Activated CD4-positive, alpha-beta T cell treated with anti-CD3 and anti-CD28 coated beads, Interleukin-2, amount 50 U/mL, for 16 hours (primary cell): ENCODE data around the gene MCUB.
A peak's percentile ranks its signal among the peaks of the same experiment; 100 is the strongest.

Experiments
- DNase-seq: peaks from one replicate; pipeline ENCODE4 v3.0.0-alpha.2; 2020

Gene MCUB

GRCh38 chr4:109684727-109685126, 124.7 kb downstream of the MCUB start:
- no peak for DNase-seq

- no peak for DNase-seq
These were observed 130.8 kb downstream of the MCUB start for GRCh38 chr4:109690690-109691410.

DNA sequence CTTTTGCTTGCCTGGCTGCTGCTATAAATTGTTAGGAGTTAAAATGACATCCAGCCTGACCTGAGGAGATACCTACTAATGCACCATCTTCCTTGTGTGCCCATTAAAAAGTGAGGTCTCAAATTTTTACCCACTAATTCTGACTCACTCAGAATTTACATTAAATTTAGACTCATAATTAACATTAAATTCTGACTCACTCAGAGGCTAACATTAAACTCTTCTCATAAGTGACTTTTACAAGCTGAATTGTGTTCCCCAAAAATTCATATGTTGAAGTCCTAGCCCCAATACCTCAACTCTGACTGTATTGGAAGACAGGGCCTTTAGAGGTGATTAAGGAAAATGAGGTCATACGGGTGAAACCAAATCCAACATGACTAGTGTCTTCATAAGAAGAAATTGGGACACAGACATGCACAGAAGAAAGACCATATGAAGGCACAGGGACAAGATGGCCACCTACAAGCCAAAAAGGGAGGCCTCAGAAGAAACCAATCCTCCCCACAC, 131.4 kb downstream of the MCUB start:
- DNase-seq = no peak

DNA sequence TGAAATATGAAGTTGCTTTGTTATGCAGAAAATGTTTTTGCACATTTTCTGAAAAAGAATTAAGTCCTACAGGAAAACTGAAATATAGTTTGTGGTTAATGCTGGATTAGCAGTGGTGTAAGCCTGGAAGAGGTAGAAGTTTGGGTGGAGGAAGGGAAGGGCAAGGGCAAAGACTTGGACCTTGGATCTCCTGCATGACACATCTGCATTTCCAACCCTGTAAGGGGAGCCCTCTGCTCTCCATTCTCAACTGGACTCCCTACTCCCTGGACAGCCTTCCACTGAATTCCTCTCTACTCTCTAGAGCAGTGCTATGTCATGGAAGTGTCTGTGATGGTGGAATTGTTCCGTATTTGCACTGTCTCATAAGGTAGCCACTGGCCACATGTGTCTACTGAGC, 138.6 kb downstream of the MCUB start:
- no peak for DNase-seq

- DNase-seq = no peak
These were observed 139.6 kb downstream of the MCUB start for GRCh38 chr4:109699553-109700225.

GRCh38 chr4:109701566-109702410, 141.7 kb downstream of the MCUB start:
- DNase-seq = no peak

- DNase-seq = peak; percentile 74
These were observed 143.1 kb downstream of the MCUB start, which contains the start of gene CASP6 for GRCh38 chr4:109702950-109703663. Gene CASP6 (minus strand): TSS chr4:109703445. CDS start chr4:109703395, 50 bp downstream.

DNA sequence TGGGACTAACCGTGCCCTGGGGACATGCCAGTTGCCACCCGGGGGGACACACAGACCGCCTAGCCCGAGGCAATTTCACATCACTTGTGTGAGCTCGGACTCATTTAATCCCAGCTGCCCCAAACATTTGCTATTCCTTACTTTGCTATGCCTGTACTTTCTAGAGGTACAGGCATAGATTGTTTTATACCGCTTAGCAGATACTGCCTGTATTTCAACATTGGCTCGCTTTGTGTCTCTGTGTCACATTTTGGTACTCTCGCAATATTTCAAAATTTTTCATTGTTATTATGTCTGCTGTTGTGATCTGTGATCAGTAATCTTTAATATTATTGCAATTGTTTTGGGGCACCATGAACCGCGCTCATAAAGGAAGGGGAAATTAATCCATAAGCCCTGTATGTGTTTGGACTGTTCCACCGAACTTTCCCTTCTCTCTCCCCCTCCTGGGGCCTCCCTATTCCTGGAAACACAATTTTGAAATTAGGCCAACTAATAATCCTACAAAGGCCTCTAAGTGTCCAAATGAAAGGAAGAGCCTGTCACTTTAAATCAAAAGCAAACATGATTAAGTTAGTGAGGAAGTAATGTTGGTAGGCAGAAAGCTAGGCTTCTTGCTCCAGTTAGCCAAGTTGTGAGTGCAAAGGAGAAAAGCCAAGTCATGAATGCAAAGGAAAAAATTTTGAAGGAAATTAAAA, 143.8 kb downstream of the MCUB start:
- no peak for DNase-seq

DNA sequence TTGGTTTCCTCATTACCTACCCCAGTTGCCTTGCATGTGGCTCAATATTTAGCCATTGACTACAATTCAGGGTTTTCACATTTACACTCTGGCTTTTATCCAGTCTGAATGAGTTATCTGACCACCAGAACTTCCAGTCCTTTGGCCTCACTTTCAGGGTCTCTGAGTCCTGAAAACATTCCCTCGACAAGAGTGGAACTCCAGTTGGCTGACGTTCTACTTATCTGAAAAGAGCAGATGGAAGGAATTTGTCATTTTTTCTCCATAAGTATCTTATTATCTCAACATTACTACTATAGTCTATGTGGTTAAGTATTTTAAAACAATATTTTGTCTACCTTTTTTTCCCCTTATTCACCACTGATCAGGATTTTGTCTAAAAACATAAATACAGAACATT, 148.4 kb downstream of the MCUB start:
- no peak for DNase-seq

GRCh38 chr4:109708990-109709389, 148.9 kb downstream of the MCUB start:
- no peak for DNase-seq

DNA sequence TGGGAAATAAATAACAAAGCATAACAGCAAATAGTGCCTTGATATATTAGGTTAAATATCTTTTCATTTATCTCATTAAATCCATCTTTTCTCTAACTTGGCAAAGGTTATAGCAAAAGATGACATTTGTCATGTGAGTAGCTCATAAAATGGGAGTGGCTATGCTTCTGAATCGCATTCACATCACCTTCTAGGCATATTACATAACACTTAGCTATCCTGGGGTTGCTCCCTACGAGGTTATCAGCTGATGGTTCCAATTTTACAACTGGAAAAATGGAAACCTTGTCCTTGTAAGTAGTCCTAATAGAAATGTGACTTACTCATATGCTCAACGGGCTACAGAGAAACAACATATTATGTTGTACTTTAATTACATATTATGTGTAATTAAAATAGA, 153.5 kb downstream of the MCUB start:
- DNase-seq = no peak

- no peak for DNase-seq
These were observed 158.7 kb downstream of the MCUB start for GRCh38 chr4:109718759-109719158.

- no peak for DNase-seq
These were observed 159.6 kb downstream of the MCUB start for GRCh38 chr4:109719604-109720003.

DNA sequence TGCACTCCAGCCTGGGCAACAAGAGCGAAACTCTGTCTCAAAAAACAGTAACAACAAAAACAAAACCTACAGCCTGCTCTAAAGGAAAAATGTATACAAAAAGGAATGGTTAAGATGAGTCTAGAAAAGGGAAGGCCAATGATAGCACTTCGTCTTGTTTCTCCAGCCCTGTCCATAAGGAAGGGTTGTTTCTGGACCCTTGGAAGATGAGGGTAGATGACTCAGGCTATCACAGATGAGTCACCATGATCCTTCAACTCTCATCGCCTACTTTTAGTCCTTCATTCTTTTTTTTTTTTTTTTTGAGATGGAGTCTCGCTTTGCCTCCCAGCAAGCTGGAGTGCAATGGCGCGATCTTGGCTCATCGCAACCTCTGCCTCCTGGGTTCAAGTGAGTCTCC, 161.0 kb downstream of the MCUB start:
- DNase-seq = no peak

- no peak for DNase-seq
These were observed 162.3 kb downstream of the MCUB start for GRCh38 chr4:109722357-109722756.

DNA sequence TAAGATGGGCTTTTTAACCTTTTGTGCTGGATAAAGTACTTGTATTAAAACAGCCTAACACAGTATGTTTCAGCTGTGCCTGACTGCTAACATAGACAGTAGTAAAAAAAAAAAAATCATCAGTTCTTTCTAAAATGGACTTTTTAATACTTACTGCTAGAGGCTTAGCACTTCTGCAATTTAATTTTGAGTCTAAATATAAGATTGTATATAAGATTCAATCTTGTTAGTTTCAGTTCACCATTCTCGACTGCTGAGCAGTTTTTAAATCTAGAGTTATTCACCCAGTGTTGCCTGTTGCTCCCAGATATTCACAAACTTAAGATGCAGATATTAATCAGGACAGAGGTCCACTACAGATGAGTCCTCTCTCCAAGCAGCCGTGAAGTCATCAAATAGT, 163.1 kb downstream of the MCUB start:
- no peak for DNase-seq

DNA sequence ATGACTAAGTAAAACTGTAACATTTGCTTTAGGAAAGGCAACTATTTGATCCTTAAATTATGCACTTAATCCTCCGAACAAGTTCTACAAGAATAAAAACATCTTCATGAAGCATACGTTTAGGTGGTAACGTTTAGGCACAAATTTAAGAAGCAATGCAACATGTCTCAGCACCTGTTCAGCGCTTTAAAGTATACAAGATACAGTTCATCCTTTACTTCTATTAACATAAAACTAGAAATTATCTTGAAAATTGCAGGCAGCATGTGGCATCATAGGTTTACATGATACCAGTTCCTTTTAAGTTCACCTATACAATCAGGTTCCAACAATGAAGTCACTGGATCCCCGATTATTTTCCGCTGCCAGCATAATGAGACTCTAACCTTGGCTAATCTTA, 168.3 kb downstream of the MCUB start:
- DNase-seq = no peak

DNA sequence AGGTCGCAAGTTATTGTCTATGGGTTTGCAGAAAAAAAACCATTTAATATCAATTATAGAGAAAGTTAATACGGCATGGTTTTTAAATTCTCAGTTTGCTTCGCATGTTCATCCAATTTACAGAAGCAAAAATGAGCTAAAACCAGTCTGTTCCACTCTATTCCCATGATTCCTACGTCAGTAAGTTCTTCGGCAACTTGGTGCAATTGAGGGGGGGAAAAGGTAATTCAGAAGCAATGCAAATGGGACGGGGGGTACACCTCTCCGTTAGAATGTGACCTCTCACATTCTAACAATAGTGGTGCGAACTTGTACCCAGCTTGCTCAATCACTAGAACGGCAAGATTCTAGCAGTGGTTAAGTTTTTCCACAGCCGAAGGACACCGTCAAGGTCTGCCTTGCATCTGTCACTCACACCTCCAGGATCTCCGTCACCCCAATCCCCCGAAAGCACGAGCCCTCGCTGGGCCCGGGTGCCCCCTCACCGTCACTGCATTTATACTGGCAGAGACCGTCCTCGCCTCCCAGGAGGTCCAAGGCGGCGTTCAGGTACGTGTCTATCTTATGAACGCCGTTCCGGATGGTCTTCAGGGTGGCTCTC, 169.2 kb downstream of the MCUB start:
- DNase-seq = peak; percentile 16

GRCh38 chr4:109729718-109730618, 169.9 kb downstream of the MCUB start, which contains the start of gene PLA2G12A:
Gene PLA2G12A (minus strand): TSS chr4:109730070. CDS start chr4:109729809, 261 bp downstream.
- peak; percentile 71 for DNase-seq
